Measurements from ENCODE around the gene RARA. TPM values are rescaled to one million over a fixed set of nuclear protein-coding genes. Genes with fewer than 3 reads are reported as not detected.

Gene RARA
- total RNA-seq, 1 donor from 2014 or later = 19.5 TPM

DNA sequence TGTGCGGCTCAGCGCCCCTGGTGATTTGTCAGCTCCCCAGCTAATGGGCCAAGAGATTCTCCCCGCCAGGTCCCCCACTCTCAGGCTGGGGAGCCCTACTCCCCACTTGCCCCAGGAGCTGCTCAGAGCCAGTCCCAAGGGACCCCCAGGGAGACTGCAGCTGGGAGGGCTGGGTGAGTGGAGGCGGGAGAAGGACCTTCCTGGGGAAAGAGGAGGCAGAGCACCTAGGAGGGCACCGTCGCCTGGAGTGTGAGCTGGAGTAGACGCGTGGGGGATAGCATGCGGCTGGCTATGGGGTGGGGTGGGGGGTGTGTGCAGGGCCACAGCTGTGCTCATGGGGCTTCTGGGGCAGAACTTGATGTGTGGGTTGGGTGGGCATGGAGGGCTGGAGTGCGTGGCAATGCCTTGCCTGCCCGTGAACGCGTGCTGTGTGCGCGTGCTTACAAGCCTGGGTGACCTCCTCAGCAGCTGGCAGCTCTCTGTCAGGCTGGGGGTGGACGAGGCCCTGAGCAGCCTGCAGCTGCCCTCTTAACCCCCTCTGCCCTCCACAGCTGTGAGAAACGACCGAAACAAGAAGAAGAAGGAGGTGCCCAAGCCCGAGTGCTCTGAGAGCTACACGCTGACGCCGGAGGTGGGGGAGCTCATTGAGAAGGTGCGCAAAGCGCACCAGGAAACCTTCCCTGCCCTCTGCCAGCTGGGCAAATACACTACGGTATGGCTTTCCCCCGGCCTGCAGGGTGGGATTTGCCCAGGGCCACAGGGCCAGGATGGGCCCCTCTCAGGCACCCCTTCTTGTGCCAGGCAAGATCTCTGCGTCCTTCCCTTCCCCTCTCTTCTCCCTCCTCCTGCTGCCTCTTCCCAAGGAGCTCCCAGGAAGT lies 42.6 kb downstream of the RARA start:
- no peak overlapping the region for H3K4me3 ChIP-seq (ENCODE audit: low read depth, low read length)
- DNase-seq (ENCODE audit: low read depth) = no peak
- TF ChIP-seq, protein P1, sequence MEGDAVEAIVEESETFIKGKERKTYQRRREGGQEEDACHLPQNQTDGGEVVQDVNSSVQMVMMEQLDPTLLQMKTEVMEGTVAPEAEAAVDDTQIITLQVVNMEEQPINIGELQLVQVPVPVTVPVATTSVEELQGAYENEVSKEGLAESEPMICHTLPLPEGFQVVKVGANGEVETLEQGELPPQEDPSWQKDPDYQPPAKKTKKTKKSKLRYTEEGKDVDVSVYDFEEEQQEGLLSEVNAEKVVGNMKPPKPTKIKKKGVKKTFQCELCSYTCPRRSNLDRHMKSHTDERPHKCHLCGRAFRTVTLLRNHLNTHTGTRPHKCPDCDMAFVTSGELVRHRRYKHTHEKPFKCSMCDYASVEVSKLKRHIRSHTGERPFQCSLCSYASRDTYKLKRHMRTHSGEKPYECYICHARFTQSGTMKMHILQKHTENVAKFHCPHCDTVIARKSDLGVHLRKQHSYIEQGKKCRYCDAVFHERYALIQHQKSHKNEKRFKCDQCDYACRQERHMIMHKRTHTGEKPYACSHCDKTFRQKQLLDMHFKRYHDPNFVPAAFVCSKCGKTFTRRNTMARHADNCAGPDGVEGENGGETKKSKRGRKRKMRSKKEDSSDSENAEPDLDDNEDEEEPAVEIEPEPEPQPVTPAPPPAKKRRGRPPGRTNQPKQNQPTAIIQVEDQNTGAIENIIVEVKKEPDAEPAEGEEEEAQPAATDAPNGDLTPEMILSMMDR (conservative IDR thresholded peaks at IDR 0.05; ENCODE audit: low read depth, low read length) = no peak

DNA sequence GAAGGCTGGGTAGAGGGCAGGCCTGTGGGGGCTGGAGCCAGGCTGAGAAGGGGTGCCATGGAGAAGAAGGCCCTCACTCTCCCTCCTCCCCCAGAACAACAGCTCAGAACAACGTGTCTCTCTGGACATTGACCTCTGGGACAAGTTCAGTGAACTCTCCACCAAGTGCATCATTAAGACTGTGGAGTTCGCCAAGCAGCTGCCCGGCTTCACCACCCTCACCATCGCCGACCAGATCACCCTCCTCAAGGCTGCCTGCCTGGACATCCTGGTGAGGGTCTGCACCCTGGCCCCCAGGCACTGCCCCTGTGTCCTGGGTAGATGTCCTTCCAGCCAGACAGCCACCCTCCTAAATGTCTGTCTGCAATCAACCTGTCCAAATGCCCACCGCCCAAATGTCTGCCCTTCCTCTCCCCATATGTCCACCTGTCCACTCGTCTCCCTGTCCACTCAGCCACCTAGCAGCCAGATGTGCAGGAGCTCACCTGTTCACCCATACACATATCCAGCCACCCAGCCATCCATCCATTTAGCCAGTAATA lies 43.3 kb downstream of the RARA start:
- TF ChIP-seq, protein P1 (conservative IDR thresholded peaks at IDR 0.05; ENCODE audit: low read depth, low read length) = no peak
- no peak overlapping the region for H3K4me3 ChIP-seq (ENCODE audit: low read depth, low read length)
- no peak for DNase-seq (ENCODE audit: low read depth)

DNA sequence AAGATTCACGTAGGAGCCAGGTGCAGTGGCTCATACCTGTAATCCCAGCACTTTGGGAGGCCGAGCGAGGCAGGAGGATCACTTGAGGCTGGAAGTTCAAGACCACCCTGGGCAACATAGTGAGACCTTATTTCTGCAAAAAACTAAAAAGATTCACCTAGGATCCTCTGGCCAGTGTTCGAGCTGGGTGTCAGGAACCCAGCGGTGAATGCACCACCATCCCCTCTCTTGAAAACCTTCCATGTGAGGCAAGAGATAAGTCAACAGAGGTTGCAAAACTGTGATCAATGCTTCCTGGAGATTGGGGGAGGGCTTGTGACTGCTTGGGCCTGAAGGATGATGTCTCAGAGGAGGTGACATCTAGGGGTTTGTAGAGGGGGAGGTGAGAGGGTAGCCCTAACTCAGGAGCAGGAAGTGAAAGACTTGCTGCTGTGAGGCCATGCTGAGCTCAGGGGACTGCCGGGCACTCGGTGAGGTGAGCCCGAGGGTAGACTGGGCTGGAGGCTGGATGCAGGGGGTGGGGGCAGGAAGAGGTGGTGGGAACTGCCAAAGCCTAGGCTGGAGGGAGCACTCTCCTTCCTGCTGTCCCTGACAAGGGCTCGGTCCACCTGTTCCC lies 43.9 kb downstream of the RARA start:
- no peak for DNase-seq (ENCODE audit: low read depth)
- TF ChIP-seq, protein P1 (conservative IDR thresholded peaks at IDR 0.05; ENCODE audit: low read depth, low read length) = no peak
- no peak overlapping the region for H3K4me3 ChIP-seq (ENCODE audit: low read depth, low read length)

DNA sequence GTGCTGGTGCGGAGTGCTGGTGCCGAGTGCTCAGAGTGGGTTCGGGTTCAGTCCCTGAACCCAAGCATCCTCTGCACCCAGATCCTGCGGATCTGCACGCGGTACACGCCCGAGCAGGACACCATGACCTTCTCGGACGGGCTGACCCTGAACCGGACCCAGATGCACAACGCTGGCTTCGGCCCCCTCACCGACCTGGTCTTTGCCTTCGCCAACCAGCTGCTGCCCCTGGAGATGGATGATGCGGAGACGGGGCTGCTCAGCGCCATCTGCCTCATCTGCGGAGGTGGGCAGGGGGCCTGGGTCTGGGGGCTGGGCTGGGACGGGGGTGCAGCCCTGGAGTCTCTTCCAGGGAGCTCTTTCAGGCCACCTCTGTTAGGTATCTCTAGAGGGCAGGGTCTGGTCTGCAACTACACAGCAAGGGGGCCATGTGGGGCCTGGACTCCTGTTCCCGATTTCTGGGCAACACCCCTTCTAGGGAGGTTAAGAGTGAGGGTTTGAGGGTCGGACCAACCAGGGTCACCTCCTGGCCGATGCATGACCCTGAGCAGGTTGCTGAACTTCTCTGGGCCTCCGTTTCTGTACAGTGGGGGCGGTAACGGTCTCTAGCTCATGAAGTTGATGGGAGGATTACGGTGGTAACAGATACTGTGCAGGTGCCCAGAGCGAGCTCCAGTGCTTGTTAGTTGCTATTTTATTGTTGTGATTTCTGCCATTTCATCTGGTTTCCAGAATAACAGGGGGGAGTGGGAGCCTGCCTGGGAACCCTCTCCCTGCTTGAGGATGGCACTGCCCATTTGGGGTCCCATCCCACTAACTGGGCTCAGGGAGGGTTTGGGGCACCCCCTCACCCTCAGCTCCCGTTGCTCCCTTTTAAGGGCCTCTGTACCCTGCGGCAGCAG lies 45.5 kb downstream of the RARA start:
- DNase-seq (ENCODE audit: low read depth) = no peak
- H3K4me3 ChIP-seq (ENCODE audit: low read depth, low read length) = no peak overlapping the region
- TF ChIP-seq, protein P1 (conservative IDR thresholded peaks at IDR 0.05; ENCODE audit: low read depth, low read length) = no peak

DNA sequence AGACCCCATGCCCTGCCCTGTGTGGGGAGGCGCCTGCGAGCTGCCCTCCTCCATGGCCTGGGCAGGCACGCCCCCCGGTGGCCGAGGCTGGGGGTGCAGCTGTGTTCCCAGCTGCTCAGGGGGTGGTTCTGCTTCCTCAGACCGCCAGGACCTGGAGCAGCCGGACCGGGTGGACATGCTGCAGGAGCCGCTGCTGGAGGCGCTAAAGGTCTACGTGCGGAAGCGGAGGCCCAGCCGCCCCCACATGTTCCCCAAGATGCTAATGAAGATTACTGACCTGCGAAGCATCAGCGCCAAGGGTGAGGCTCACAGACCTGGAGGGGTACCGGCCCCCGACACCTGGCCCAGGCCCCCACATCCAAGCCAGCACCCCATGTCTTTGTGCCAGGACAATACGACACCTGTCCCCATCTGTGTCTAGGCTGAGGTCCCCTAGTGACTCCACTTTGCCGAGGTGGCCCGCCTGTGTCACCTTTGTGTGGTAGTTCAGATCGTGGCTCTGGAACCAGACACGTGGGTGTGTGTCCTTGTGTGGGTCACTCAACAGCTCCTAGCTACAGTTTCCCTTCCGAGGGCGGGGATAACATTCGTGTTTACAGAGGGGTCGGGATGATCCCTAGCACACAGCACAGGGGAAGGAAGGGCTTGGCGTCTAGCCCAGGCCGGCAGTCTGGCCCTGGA lies 46.3 kb downstream of the RARA start:
- no peak for DNase-seq (ENCODE audit: low read depth)
- H3K4me3 ChIP-seq (ENCODE audit: low read depth, low read length) = no peak overlapping the region
- TF ChIP-seq, protein P1 (conservative IDR thresholded peaks at IDR 0.05; ENCODE audit: low read depth, low read length) = peak; percentile 85

Data from epithelial cell of proximal tubule (primary cell).